ENCODE measurements around the gene RFC2.

DNA sequence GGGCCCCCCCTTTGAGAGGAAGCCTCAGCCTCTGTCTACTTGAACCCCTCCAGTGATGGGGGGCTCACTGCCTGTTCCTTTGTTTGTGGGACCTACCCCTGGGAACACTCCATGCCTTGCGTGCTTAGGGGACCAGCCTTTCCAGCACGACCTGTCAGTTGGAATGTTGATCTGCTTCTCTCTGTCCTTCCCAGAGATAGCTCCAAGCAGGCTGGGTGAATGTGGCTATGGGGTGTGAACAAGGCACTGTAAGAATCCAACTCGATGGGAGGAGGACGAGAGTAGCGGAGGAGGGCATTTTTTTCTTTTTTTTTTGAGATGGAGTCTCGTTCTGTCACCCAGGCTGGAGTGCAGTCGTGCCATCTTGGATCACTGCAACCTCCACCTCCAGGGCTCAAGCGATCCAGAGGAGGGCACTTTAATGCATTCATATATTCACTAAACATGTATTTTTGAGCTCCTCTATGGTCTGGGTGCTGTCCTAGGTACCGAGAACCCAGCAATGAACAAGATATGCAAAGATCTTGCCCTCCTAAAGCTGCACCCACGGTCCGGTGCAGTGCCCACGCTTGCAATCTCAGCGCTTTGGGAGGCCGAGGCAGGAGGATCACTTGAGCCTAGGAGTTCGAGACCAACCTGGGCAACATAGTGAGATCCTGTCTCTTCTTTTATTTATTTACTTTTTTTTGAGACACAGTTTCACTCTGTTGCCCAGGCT is 43.5 kb upstream of the RFC2 start:
- TF ChIP-seq CEBPB (IDR thresholded peaks at IDR 0.05; ENCODE audit: low read depth) (no peak), POLR2A (IDR thresholded peaks at IDR 0.05; ENCODE audit: borderline replicate concordance, extremely low read depth, insufficient read depth, insufficient read length) (no peak), SP1 (IDR thresholded peaks at IDR 0.05; ENCODE audit: low read depth) (no peak), EZH2phosphoT487 (IDR thresholded peaks at IDR 0.05; ENCODE audit: borderline replicate concordance) (no peak)
- TF ChIP-seq, protein P1, sequence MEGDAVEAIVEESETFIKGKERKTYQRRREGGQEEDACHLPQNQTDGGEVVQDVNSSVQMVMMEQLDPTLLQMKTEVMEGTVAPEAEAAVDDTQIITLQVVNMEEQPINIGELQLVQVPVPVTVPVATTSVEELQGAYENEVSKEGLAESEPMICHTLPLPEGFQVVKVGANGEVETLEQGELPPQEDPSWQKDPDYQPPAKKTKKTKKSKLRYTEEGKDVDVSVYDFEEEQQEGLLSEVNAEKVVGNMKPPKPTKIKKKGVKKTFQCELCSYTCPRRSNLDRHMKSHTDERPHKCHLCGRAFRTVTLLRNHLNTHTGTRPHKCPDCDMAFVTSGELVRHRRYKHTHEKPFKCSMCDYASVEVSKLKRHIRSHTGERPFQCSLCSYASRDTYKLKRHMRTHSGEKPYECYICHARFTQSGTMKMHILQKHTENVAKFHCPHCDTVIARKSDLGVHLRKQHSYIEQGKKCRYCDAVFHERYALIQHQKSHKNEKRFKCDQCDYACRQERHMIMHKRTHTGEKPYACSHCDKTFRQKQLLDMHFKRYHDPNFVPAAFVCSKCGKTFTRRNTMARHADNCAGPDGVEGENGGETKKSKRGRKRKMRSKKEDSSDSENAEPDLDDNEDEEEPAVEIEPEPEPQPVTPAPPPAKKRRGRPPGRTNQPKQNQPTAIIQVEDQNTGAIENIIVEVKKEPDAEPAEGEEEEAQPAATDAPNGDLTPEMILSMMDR (IDR thresholded peaks at IDR 0.05 in 2 of 3, conservative IDR thresholded peaks at IDR 0.05 in 1 of 3; ENCODE audit: borderline replicate concordance in 1 of 3, insufficient read depth in 1 of 3, low read depth in 2 of 3, low read length in 2 of 3): no peak
